DMS53 treated with DMSO at 0.1 percent for 48 hours (cell line): ENCODE results near the gene SLC16A4.
"Not testable (repeated sequence)": the region's sequence is repeated elsewhere in the genome, so short reads cannot be mapped to it uniquely, and the experiment has no call there.

Source experiments
- DNase-seq: peaks from one replicate; lab custom pipeline; 2025; ENCODE audit not compliant: unreplicated experiment; lab: John Stamatoyannopoulos, UW

SLC16A4 gene

GRCh38 chr1:110390692-110391245, at the start of gene SLC16A4:
Gene SLC16A4 (minus strand): TSS chr1:110391026. CDS start chr1:110389323, 1,703 bp downstream.
- DNase-seq = no peak

GRCh38 chr1:110439873-110440272, 49.0 kb upstream of the SLC16A4 start:
- not testable (repeated sequence) for DNase-seq

- no peak for DNase-seq
Observed at GRCh38 chr1:110438893-110439292, 48.1 kb upstream of the SLC16A4 start.

GRCh38 chr1:110437645-110438299, 46.9 kb upstream of the SLC16A4 start:
- DNase-seq = not testable (repeated sequence)

DNA sequence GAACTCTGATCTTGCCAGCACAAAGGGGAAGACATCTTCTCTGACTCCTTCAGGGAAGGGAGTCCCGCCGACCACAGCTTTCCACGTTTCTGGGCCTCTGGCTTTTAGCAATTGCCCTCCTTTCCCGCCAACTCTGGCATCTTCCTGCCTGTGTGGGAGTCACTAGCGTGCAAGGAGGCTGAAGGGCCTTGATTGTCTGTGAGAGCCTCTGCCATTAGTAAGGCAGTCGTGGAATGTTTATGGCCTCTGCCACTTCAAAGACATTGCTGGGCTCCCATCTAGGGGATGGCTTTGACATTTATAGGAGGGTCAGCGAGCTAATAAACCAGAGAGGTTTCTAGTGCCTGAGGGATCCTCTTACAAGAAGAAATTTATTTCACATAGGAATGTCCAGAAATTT, 45.8 kb upstream of the SLC16A4 start:
- no peak for DNase-seq

DNA sequence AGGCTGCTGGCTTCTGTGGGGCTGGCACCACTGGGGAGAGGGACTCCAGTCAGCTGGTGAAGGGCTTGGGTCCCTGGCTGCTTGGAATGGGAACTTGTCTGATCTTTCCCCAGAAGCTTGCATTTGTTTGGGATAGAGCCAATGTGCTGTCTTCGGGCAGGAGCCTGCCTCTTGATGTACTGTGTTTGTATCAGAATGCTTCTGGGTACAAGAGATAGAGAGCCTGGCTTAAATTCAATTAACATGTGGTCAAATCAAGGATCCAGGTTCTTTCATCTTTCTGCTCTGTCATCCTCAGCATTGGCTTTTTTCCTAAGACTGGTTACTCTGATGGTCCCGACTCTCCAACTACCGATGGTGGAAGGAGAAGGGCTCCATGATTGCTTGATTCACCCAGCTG, 44.1 kb upstream of the SLC16A4 start:
- no peak for DNase-seq

- peak; percentile 39 for DNase-seq
Observed at GRCh38 chr1:110433803-110434202, 43.0 kb upstream of the SLC16A4 start.

GRCh38 chr1:110433213-110433612, 42.4 kb upstream of the SLC16A4 start:
- DNase-seq = no peak

DNA sequence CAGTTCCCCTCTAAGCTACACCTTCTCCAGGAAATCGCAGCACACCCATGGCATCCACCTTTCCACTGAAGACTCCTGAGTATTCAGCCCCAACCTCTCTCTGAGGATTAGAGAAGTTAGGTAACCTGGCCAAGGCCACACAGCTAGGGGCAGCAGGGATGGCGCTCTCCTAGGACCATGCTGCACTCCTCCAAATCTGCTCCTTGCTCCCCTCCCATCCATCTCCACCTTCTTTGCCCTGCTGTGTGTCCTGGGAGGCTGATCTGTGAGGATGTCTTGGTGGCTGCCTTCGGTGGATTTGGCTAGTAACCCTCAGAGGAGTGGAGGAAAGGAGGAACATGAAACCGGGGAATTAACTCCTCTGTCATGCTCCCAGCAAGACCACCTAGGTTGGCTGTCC, 40.1 kb upstream of the SLC16A4 start:
- DNase-seq = no peak

GRCh38 chr1:110430366-110430765, 39.5 kb upstream of the SLC16A4 start:
- DNase-seq = no peak

DNA sequence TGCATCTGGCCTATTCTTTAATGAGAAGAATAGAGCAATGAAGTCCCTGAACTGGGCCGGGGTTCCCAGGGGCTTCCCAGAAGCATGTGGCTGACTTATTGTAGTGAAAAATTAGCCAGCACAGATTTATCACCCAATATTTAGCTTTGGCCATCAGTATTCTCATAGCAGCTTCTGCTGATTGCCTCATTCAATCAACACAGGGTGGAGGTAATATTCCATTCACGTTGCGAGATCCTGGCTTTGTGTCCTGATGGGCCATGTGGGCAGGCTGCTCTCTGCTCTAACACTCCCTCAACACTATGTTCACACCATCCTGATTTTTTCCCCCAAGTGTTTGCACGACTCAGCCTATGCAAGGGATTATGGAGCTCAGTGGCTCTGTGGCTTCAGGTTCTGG, 38.1 kb upstream of the SLC16A4 start:
- no peak for DNase-seq

DNA sequence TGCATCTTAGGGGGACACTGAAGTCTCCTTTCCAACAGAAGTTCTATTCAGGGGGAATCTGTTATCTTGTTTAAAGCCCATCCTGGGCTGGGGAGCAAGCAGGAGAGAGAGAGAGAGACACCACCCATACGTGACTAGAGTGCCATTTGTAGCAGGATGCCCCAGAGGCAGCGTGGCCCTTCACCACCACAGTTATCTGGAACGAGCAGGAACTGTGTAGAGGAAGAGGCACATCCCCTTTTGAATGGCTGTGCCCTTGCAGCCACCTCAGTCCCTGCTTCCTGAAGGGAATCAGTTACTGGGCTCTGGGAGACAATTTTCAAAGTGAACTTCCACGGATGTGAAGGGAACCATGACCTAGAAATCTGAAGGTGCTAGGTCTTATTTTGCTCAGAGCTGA, 36.0 kb upstream of the SLC16A4 start:
- DNase-seq = no peak

- DNase-seq = no peak
Observed at GRCh38 chr1:110425612-110426152, 34.9 kb upstream of the SLC16A4 start.

- DNase-seq = no peak
Observed at GRCh38 chr1:110424699-110425611, 34.1 kb upstream of the SLC16A4 start.

DNA sequence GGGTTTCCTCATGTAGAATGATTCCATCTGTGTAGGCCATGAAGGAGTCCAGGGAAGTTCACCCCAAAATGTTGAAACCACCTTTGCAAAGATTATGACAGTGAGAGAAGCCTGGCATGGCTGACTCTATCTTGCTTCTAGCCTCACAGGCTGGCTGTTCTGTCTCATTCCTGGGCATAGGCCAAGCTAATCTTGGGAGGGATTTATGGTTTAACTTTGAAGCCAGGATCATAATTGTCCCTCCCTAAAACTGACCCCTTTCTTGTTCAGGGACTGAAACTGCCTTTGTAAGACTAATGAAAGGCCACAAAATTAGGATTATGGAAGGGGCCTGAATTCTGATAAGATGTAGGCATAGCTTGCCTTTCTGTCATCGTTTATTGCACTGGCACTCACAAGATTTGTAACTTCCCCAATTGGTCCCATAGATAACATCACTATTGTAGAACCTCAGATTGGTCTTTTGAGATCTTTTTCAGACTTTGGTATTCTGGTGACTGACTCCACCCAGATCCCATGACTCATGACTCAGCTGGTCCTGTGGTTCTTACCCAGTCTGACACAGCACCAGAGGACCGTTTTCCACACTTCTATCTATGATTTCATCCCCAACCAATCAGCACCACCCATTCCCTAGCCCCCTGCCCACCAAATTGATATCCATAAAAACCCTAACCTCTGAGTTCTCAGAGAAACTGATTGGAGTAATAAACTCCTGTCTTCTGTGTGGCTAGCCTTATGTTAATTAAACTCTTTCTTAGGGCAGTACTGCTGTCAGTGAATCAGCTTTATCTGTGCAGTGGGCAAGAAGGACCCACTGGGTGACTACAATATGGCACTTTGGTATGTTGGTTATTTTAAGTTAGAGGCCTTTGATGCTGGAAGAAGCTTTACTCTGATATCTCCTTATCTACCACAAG, 30.3 kb upstream of the SLC16A4 start:
- no peak for DNase-seq

- no peak for DNase-seq
Observed at GRCh38 chr1:110420023-110420662, 29.3 kb upstream of the SLC16A4 start.

DNA sequence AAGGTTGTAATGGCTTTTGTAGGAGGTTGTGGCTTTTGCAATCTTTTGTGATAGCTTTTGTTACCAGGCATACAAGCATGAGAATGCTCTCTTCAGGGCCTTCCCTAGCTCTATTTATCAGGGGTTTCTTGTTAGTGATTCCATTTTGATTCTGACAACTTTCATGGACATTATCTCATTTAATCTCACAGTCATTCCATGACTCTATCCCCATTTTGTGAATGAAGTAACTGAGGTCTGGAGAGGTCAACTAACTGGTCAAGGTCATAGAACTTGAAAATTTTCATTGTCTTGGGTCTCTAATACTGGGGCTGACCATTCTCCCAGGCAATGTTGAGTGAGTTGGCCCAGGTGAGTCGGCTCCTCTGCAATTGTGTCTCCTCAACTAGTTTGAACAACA, 27.9 kb upstream of the SLC16A4 start:
- DNase-seq = no peak

GRCh38 chr1:110413045-110413444, 22.2 kb upstream of the SLC16A4 start:
- not testable (repeated sequence) for DNase-seq

- DNase-seq = peak; percentile 73
Observed at GRCh38 chr1:110412576-110412975, 21.8 kb upstream of the SLC16A4 start.

GRCh38 chr1:110411173-110411735, 20.4 kb upstream of the SLC16A4 start:
- DNase-seq = no peak
